T-helper 9 cell (primary cell): ENCODE data around the gene NFE2L2.
"Not testable (repeated sequence)": the region's sequence is repeated elsewhere in the genome, so short reads cannot be mapped to it uniquely, and the experiment has no call there.

Experiments
- DNase-seq: peaks from one replicate; pipeline ENCODE4 v3.0.0-alpha.2; 2020

Gene NFE2L2

DNA sequence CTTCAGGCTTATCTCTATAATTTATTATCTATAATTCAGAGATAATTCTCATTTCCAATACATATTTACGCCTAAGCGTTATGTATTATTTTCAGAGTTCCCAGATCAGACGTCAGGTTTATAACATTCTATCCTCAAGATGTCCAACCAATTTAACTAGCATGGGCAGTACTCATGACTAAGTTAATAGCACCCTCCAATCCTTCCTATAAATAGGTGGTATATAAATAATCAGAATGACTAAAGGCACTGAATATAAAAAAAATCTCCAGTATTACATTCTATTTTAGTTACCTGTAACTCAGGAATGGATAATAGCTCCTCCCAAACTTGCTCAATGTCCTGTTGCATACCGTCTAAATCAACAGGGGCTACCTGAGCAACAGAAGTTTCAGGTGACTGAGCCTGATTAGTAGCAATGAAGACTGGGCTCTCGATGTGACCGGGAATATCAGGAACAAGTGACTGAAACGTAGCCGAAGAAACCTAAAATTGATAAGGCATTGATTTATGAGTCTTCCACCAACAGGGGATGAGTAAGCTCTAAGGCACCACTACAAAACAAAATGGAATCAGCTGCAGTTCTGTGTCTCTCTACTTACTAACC is 32.3 kb downstream of the NFE2L2 start:
- DNase-seq: no peak

- DNase-seq: no peak
Measured at GRCh38 chr2:177231270-177231669, 33.3 kb downstream of the NFE2L2 start.

DNA sequence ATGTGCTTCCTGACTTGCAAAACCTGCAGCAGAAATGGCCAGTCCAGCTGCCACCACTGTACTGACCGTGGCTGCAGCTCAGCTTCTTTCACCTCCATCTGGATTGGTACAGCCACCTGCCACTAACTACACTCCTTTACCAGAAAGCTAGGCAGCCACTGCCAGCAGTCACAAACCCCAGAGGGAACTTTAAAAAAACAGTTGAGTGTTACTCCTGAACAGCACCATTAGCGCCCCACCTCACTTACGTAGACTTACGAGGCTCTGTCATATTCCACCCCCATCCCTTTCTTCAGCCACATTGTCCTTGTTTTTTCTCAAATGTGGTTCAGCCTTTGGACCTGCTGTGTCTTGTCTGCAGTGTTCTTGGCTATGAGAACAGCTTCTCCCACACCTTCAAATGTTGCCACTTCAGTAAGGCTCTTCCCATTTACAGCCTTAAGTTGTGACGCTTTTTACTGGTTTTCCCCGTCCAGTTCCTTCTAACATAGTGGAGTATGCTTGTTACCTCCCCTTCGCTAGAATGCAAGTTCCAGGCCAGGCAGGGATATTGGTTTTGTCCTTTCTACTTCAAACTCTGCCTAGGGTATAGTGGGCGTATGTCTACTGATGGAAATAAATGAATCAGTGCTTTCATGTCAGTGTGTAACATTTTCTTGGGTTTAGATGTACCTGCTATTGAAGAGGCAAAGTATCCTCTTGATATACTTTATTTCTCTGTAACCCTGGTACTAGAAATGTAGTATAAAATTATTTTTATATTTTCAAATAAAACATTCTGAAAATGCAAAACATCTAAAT is 34.9 kb downstream of the NFE2L2 start:
- no peak for DNase-seq

GRCh38 chr2:177225965-177226360 is 38.6 kb downstream of the NFE2L2 start:
- no peak for DNase-seq

DNA sequence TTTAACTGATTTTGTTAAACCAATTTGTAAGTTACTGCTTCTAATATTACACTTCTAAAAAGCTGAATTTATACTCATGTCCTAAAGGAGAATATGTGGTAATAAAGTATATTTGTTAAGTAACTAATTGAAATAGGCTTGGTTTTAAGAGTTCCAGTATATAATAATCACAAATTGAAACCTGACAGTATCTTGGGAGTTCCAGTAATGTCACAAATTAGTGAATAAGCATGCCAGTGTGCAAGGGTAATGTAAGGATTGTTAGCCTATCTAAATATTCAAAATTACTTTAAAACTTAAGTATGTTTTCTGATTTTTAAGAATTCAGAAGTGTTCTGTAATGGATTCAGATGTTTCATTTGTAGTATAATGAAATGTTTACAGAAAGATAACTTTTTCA is 41.1 kb downstream of the NFE2L2 start:
- DNase-seq: not testable (repeated sequence)

- no peak for DNase-seq
Measured at GRCh38 chr2:177221970-177222369, 42.6 kb downstream of the NFE2L2 start.

- DNase-seq: no peak
Measured at GRCh38 chr2:177221534-177221933, 43.0 kb downstream of the NFE2L2 start.

DNA sequence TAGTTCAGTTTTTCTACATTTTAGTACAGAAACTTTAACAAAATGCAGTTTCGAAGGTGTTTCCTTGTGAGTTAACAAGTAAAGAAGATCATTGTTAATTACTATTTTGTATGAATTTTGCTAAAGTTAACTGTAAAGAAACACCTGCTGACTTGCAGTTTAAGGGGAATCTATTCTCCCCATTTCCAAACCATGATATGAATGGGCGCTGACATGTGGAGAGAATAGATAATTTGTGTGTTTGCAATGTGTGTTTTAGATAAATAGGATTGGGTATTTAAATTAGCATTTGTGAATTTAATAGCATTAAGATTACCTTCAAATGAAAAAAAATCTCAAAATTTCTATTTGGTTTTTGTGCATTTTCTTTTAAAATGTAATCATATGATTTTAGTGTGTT is 44.7 kb downstream of the NFE2L2 start:
- not testable (repeated sequence) for DNase-seq

- DNase-seq: no peak
Measured at GRCh38 chr2:177217247-177217843, 47.2 kb downstream of the NFE2L2 start.

DNA sequence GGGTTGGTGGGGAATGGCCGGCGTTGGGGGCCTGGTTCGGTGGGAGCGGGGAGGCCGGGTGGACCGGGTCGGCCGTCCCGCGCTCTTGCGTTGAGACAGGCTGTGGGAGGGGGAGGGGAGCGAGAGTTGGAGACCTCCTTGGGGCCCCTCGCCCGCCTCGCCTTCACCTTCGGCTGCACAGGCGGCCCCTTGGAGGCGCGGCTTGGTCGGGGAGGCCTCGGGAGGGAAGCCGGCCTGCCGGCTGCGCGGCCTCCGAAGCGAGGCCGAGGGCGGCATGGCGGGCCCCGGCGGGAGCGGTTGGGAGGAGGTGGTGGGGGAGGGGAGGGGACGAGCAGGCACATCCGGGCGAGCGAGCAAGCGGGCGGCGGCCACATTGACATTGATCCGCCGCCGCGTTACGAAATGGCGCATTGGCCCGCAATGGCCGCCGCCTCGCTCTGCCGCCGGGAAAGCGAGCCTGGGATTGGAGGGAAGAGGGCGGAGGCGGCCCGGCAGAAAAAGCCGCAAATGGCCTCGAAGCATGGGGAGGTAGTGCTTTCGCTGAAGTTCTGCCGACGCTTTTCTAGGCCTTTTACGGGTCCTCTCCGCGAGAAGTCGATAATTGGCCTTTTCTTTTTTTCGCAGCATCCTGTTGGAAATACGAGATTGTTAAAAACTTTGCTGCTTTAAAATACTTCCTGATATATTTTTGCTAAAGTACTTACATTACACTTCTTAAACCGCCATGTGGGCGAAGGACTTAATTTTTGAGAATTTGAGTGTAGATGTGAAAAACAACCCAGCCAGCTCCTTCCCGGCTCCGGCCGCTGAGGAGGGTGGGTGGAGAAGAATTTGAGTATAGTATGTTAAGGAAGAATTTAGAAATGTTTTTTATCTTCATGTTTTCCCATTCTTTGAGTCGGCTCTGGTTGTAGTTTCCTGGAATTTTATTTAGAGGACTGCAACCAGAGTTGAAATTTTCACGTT is 51.4 kb downstream of the NFE2L2 start:
- DNase-seq: peak; percentile 91

- peak; percentile 100 for DNase-seq
Measured at GRCh38 chr2:177212106-177212890, 52.2 kb downstream of the NFE2L2 start, which contains the start of gene HNRNPA3. Gene HNRNPA3 (plus strand): TSS chr2:177212794. CDS start chr2:177212800, 6 bp downstream.

GRCh38 chr2:177211576-177212105 is 52.9 kb downstream of the NFE2L2 start:
- DNase-seq: no peak

DNA sequence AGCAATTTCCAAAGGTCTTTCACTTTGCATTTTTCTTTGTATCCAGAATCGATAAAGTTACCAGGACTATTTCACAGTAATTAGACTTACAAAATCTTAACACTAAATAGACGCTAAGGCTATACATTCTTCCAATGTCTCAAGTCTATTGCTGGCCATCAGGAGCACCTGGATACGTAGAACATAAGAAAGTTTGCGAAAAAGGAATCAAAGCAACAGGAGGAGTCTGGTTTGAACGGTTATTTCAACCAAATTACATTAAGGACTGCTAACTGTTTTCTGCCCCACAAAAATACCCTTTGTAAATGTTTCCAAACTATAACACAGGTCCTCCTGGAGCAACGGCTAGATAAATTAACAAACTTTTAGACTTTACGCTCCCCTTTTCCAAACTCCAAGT is 53.4 kb downstream of the NFE2L2 start:
- DNase-seq: no peak

- no peak for DNase-seq
Measured at GRCh38 chr2:177207101-177207500, 57.4 kb downstream of the NFE2L2 start.

DNA sequence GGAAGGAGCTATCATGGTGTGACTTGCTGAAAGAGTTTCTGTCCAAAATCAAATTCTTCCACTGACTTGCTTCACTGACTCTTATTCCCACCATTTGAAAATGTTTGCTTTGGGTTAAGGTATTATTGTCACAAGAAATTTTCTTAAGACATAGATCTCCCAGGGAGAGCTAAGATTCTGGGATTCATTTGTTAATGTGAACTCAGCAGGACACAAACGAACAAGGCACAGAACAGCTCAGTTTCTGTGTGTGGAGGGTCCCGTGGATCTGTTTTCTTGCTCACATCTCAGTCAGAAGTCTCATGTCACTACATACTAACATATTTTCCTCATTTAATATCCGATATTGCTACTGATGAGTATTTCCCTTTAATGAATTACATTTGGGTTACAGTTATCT is 60.1 kb downstream of the NFE2L2 start:
- no peak for DNase-seq

DNA sequence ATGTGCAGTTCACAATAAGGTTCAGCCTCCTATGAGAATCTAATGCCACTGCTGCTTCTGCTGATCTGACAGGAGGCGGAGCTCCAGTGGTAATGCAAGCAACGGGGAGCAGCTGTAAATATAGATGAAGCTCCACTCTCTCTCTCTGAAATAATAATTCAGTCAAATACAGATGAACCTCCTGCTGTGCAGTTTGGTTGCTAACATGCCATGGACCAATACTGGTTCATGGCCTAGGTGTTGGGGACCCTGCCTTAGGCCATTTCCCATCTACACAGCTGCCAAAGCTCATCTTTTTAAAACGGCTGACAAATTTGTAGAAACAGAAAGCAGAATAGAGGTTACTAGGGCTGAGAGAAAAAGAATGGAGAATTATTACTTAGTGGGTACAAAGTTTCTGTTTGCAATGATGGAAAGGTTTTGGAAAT is 62.6 kb downstream of the NFE2L2 start:
- DNase-seq: no peak

DNA sequence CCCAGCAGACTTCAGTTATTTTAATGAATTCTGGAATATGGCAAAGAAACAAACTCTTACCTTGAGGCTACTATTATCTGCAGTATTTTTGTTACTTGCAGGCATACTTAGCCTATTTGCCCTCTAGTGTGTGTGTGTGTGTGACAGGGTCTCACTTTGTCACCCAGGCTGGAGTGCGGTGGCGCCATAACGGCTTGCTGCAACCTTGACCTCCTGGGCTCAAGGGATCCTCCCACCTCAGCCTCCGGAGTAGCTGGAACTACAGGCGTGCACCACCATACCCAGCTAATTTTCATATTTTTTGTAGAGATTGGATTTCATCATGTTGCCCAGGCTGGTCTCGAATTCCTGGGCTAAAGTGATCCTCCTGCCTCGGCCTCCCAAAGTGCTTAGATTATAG is 64.1 kb downstream of the NFE2L2 start:
- not testable (repeated sequence) for DNase-seq

GRCh38 chr2:177195194-177195593 is 69.3 kb downstream of the NFE2L2 start:
- no peak for DNase-seq

DNA sequence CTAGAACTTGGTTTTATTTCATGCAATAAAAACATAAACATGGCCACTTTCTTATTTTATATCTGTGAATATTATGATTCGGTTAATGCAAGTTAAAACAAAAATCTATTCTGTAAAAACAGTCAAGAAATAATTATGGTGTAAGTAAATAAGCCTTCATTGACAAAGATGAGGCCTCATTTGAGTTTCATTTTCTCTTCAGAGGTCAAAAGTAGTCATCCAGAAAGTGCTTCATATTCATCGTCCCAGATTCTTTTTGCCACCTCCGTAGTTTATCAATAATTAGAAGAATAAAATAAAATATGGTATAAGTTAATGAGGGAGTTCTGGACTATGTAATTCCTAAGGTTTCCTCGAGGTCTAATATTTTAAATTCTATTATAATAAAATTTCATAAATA is 71.3 kb downstream of the NFE2L2 start:
- no peak for DNase-seq

DNA sequence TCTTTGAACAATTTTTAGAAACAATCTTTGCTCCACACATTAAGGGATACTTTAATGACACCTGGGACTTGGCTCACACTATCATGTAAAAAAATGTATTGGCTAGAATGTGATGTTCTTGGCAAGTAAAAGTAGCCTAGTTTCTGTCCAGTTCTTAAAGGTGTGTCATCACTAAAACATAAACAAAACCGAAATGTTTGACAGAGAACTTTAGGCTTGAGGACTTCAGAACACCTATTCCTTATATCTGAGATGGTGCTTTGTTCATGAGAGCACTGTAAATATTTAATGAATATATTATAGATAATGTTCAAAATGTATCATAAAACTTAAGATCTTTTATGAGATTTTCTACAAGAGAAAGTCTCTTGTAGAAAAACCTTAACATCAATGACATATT is 71.7 kb downstream of the NFE2L2 start:
- DNase-seq: no peak

GRCh38 chr2:177190941-177191340 is 73.6 kb downstream of the NFE2L2 start:
- no peak for DNase-seq
